DND-41 (cell line): ENCODE measurements around the gene EMP2.

Source experiments
- ATAC-seq: fragments of 200-7000 bp; cut with Tn5 transposase; 3 replicates; pipeline ENCODE4 v1.9.1; 2021; ENCODE audit warnings: low read depth; ENCODE audit not compliant: insufficient read depth
- DNase-seq: peaks from one replicate; pipeline ENCODE4 v3.0.0-alpha.2; 2020
- H2AFZ ChIP-seq: 2 replicates; pipeline ENCODE4 v1.6.0; 2012; ENCODE audit warnings: low read depth, low read length
- H3K27ac ChIP-seq: 2 replicates; pipeline ENCODE4 v1.5.1; 2012; ENCODE audit warnings: low read length, inconsistent platforms
- H3K27me3 ChIP-seq: fragments of 200-600 bp; sonication (generic); 2 replicates; pipeline ENCODE4 v1.6.0; 2012; ENCODE audit warnings: low read length, mild to moderate bottlenecking, inconsistent platforms; ENCODE audit not compliant: insufficient read depth, poor library complexity
- H3K36me3 ChIP-seq: 2 replicates; pipeline ENCODE4 v1.5.1; 2012; ENCODE audit warnings: low read length, inconsistent platforms; ENCODE audit not compliant: insufficient read depth
- H3K4me1 ChIP-seq: 2 replicates; pipeline ENCODE4 v1.5.1; 2012; ENCODE audit warnings: mild to moderate bottlenecking, low read length; ENCODE audit not compliant: insufficient read depth
- H3K4me2 ChIP-seq: 2 replicates; pipeline ENCODE4 v1.6.0; 2012; ENCODE audit warnings: mild to moderate bottlenecking, moderate library complexity, low read length, inconsistent platforms; ENCODE audit not compliant: insufficient read depth
- H3K4me3 ChIP-seq, 2 experiments: fragments of 200-600 bp in 1 of 2; shearing (Covaris generic) in 1 of 2; 2 replicates each; pipeline ENCODE4 v1.5.1; 2012 to 2016; ENCODE audit warnings: inconsistent platforms in 2 of 2, low read length in 2 of 2, mild to moderate bottlenecking in 2 of 2, low read depth in 1 of 2, moderate library complexity in 1 of 2
- H3K79me2 ChIP-seq: 2 replicates; pipeline ENCODE4 v1.6.0; 2012; ENCODE audit warnings: low read length, inconsistent platforms; ENCODE audit not compliant: insufficient read depth
- H3K9ac ChIP-seq: 2 replicates; pipeline ENCODE4 v1.6.0; 2012; ENCODE audit warnings: low read depth, mild to moderate bottlenecking, inconsistent platforms, low read length, moderate library complexity
- H3K9me3 ChIP-seq: 2 replicates; pipeline ENCODE4 v1.5.1; 2012; ENCODE audit warnings: low read length, moderate library complexity, mild to moderate bottlenecking, inconsistent platforms; ENCODE audit not compliant: insufficient read depth, severe bottlenecking
- H4K20me1 ChIP-seq: 2 replicates; pipeline ENCODE4 v1.6.0; 2012; ENCODE audit warnings: low read length; ENCODE audit not compliant: insufficient read depth
- EZH2 ChIP-seq: IDR thresholded peaks from 3 replicates; pipeline ENCODE4 v1.6.1; 2012; ENCODE audit warnings: borderline replicate concordance, low read depth, mild to moderate bottlenecking, moderate library complexity, low read length, inconsistent platforms; ENCODE audit not compliant: severe bottlenecking
- TF ChIP-seq, protein P1 (sequence below): IDR thresholded peaks from 2 replicates; pipeline ENCODE4 v1.5.1; 2012; ENCODE audit warnings: borderline replicate concordance, low read length, moderate library complexity, mild to moderate bottlenecking; ENCODE audit not compliant: poor library complexity, severe bottlenecking; ENCODE audit errors: extremely low read depth

The EMP2 gene

DNA sequence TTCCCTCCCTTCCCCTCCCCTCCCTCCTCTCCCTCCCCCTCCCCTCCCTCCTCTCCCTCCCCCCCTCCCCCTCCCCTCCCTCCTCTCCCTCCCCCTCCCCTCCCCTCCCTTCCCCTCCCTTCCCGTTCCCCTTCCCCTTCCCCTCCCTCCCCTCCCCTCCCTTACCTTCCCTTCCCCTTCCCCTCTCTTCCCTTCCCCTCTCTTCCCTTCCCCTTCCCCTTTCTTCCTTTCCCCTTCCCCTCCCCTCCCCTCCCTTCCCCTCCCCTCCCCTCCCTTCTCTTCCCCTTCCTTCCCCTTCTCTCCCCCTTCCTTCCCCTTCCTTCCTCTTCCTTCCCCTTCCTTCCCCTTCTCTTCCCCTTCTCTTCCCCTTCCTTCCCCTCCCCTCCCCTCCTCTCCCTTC, 61.1 kb downstream of the EMP2 start:
- Histone ChIP-seq H3K4me1 (no peaks in the 10 kb centered on the region), H3K36me3 (no peaks in the 10 kb centered on the region), H4K20me1 (no peaks in the 10 kb centered on the region), H3K9me3 (no peaks in the 10 kb centered on the region), H3K27ac (no peak overlapping the region), H3K27me3 (peaks cover under 1% of the 10 kb centered on the region), H3K9ac (no peak overlapping the region), H3K4me2 (no peak overlapping the region), H3K4me3 (no peak overlapping the region), H3K79me2 (no peaks in the 10 kb centered on the region), H2AFZ (no peak overlapping the region)
- TF ChIP-seq, protein P1, sequence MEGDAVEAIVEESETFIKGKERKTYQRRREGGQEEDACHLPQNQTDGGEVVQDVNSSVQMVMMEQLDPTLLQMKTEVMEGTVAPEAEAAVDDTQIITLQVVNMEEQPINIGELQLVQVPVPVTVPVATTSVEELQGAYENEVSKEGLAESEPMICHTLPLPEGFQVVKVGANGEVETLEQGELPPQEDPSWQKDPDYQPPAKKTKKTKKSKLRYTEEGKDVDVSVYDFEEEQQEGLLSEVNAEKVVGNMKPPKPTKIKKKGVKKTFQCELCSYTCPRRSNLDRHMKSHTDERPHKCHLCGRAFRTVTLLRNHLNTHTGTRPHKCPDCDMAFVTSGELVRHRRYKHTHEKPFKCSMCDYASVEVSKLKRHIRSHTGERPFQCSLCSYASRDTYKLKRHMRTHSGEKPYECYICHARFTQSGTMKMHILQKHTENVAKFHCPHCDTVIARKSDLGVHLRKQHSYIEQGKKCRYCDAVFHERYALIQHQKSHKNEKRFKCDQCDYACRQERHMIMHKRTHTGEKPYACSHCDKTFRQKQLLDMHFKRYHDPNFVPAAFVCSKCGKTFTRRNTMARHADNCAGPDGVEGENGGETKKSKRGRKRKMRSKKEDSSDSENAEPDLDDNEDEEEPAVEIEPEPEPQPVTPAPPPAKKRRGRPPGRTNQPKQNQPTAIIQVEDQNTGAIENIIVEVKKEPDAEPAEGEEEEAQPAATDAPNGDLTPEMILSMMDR: no peak
- TF ChIP-seq EZH2: no peak
- DNase-seq: no peak
- no peak for ATAC-seq

DNA sequence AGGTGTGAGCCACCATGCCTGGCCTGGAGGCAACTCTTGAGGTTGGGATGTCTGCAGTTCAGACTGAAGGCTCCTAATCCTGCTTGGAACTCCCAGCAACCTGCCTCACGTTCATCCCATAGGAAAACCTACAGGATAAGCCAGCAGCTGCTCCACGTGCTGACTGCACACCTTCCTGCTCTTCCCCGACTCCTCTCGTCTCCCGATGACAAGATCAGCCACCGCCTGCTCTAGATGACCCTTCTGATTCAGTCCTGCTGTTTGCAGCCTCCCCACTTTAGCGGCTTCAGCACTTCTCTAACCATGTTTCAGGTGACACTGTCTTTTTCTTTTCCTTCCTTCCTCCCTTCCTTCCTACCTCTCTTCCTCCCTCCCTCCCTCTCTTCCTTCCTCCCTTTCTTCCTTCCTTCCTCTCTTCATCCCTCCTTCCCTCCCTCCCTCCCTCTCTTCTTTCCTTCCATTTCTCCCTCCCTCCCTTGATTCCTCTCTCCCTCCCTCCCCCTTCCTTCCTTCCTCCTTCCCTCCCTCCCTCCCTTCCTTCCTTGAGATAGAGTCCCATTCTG, 61.8 kb downstream of the EMP2 start:
- no peak for DNase-seq
- no peak overlapping the region for H3K9ac ChIP-seq
- H3K4me3 ChIP-seq: no peak overlapping the region
- no peaks in the 10 kb centered on the region for H4K20me1 ChIP-seq
- no peak for ATAC-seq
- no peaks in the 10 kb centered on the region for H3K9me3 ChIP-seq
- H2AFZ ChIP-seq: no peak overlapping the region
- no peaks in the 10 kb centered on the region for H3K79me2 ChIP-seq
- H3K4me1 ChIP-seq: no peaks in the 10 kb centered on the region
- H3K27me3 ChIP-seq: peaks cover 4% of the 10 kb centered on the region
- H3K27ac ChIP-seq: no peak overlapping the region
- H3K4me2 ChIP-seq: no peak overlapping the region
- TF ChIP-seq, protein P1: no peak
- TF ChIP-seq EZH2: no peak
- no peaks in the 10 kb centered on the region for H3K36me3 ChIP-seq

DNA sequence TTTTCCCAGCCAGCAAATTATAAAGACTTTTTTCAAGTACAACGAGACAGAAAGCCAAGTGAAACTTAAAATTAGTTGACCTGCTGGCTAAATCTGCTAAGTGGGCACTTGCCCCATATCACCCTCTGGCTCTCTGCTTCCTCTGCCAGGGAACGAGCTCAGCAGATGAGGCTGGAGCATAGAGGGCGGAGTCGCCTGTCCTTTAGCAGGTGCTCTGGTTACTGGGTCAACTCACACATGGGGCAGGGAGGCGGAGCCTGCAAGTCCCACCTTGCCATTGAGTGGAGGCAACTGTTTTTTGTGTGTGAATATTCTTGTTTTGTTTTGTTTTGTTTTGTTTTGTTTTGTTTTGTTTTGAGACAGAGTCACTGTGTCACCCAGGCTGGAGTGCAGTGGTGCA, 62.5 kb downstream of the EMP2 start:
- Histone ChIP-seq H3K27me3 (peaks cover 4% of the 10 kb centered on the region), H2AFZ (no peak overlapping the region), H4K20me1 (no peaks in the 10 kb centered on the region), H3K27ac (no peak overlapping the region), H3K4me1 (no peaks in the 10 kb centered on the region), H3K36me3 (no peaks in the 10 kb centered on the region), H3K9me3 (no peaks in the 10 kb centered on the region), H3K4me2 (no peak overlapping the region), H3K4me3 (no peak overlapping the region), H3K9ac (no peak overlapping the region), H3K79me2 (no peaks in the 10 kb centered on the region)
- no peak for DNase-seq
- TF ChIP-seq, protein P1: no peak
- no peak for TF ChIP-seq EZH2
- ATAC-seq: no peak
